ENCODE results near the gene PPM1H. TPM values are rescaled to one million over a fixed set of nuclear protein-coding genes. Genes with fewer than 3 reads are reported as not detected.

PPM1H gene
- total RNA-seq, 1 experiment from 2014 or later = 37.1 TPM

- TF ChIP-seq CTCF (IDR thresholded peaks at IDR 0.05) = no peak
- TF ChIP-seq ATF2 (CRISPR knock-in tag; IDR thresholded peaks at IDR 0.05; ENCODE audit: borderline replicate concordance, low read depth) = no peak
- TF ChIP-seq PRDM15 (CRISPR knock-in tag; IDR thresholded peaks at IDR 0.05) = no peak
- no peak for TF ChIP-seq RELA (CRISPR knock-in tag; IDR thresholded peaks at IDR 0.05; ENCODE audit: borderline replicate concordance)
- TF ChIP-seq GTF2I (CRISPR knock-in tag; conservative IDR thresholded peaks at IDR 0.05) = no peak
- TF ChIP-seq CREM (CRISPR knock-in tag; IDR thresholded peaks at IDR 0.05) = no peak
- no peak for TF ChIP-seq ZBTB43 (CRISPR knock-in tag; IDR thresholded peaks at IDR 0.05)
- no peak for TF ChIP-seq NR1H2 (CRISPR knock-in tag; IDR thresholded peaks at IDR 0.05)
Measured at GRCh38 chr12:62766496-62766895, 168.5 kb downstream of the PPM1H start (continued).

GRCh38 chr12:62763861-62764645, 170.9 kb downstream of the PPM1H start:
- ATAC-seq = no peak
- no peak overlapping the region for H3K4me3 Mint-ChIP-seq
- ChIA-PET CTCF (no interaction called here), POLR2A (no interaction called here)
- no peak for TF ChIP-seq PRDM15 (CRISPR knock-in tag; IDR thresholded peaks at IDR 0.05)
- no peak for TF ChIP-seq SMAD4 (CRISPR knock-in tag; IDR thresholded peaks at IDR 0.05)
- no peak for TF ChIP-seq AFF4 (CRISPR knock-in tag; IDR thresholded peaks at IDR 0.05; ENCODE audit: borderline replicate concordance)
- TF ChIP-seq E2F4 (CRISPR knock-in tag; IDR thresholded peaks at IDR 0.05; ENCODE audit: borderline replicate concordance, low read depth) = no peak
- peaks cover 8% of the 10 kb centered on the region for H3K27me3 Mint-ChIP-seq (ENCODE audit: low read depth)
- peaks cover under 1% of the 10 kb centered on the region for H3K4me1 Mint-ChIP-seq
- peaks cover 33% of the 10 kb centered on the region for H3K36me3 Mint-ChIP-seq
- H3K27ac Mint-ChIP-seq = no peak overlapping the region
- H3K9me3 Mint-ChIP-seq = peaks cover 19% of the 10 kb centered on the region
- no peak for DNase-seq (ENCODE audit: low spot score)

Data from WTC11 (cell line).